HG03103 (cell line): ENCODE data around the gene PLAGL2.

Experiments
- ATAC-seq: cut with Tn5 transposase; IDR thresholded peaks from one replicate; pipeline ENCODE4 v1.9.1; 2021; ENCODE audit warnings: low read depth; ENCODE audit not compliant: unreplicated experiment

The PLAGL2 gene

GRCh38 chr20:32155017-32155981 lies 52.2 kb downstream of the PLAGL2 start:
- ATAC-seq, result no peak

- ATAC-seq, result no peak
These were observed 53.8 kb downstream of the PLAGL2 start for GRCh38 chr20:32153771-32154170.

DNA sequence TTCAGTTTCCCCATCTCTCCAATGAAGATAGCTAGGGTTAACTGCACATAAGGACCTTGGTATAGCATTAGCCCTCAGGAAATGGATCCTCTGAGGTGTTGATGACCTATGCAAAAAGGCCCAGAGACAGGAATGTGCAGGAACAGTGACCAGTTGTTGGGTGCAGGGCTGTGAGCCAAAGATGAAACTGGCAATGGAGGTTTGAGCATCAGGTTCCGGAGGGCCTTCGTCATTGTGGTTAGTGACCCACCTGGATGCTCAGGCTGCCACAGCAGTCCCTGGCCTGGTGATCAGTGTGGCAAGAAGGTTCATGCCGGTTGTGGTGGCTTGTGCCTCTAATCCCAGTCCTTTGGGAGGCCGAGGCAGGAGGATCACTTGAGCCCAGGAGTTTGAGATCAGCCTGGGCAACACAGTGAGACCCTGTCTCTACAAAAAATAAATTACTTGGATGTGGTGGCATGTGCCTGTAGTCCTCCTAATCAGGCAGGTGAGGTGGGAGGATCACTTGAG lies 54.3 kb downstream of the PLAGL2 start:
- ATAC-seq, result no peak

- no peak for ATAC-seq
These were observed 55.0 kb downstream of the PLAGL2 start for GRCh38 chr20:32152421-32153155.

GRCh38 chr20:32150291-32150848 lies 57.2 kb downstream of the PLAGL2 start:
- ATAC-seq, result no peak

DNA sequence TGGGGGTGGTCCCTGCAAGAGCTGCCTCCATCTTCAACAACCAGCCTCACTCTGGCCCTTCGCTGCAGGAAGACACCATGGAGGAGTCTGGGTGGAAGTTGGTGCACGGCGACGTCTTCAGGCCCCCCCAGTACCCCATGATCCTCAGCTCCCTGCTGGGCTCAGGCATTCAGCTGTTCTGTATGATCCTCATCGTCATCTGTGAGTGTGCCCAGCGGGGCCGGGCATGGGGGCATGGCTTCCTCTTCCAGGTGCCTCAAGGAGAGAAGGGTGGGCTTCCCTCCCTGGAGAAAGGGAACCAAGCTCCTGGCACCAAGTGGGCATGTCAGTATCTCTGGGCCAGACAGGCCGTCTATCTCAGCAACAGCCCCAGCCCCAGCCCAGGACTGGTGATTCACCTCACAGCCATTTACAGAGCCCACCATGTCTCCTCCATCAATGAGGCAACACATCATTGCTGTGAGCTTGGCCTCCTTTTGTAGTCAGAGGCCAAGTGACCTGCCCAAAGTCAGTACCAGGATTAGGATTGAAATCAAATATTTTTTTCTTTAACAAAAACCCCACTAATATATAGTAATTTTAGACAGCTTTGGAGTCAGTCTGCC lies 57.9 kb downstream of the PLAGL2 start:
- ATAC-seq, result no peak

DNA sequence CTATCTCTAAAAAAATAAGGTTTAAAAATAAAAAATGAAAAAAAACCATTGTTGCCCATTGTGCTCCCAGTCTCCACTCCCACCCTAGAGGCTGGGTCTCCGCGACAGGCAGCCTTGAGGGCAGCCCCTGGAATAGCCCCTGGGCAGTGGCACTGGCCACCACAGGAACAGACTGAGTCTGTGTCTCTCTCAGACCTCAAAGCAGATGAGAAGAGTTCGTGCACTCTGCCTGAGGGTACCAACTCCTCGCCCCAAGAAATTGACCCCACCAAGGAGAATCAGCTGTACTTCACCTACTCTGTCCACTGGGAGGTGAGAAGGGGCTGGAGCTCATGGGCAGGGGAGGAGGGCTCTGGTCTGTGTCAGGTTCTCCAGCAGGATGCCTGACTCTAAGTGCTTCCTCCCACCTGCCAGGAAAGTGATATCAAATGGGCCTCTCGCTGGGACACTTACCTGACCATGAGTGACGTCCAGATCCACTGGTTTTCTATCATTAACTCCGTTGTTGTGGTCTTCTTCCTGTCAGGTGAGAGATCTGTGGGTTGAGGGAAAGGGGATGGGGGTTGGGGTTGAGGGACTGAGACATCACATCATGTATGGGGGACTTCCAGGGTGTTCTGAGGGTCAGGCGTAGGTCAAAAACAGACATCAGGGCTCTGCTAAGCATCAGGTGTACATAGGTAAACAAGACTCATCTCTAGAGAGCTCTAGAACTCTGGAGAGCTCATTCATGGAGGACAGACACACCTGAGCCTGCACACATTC lies 62.5 kb downstream of the PLAGL2 start:
- ATAC-seq, result no peak

- ATAC-seq, result no peak
These were observed 64.6 kb downstream of the PLAGL2 start for GRCh38 chr20:32142991-32143390.
